ENCODE measurements around the gene UPB1. TPM values are rescaled to one million over a fixed set of nuclear protein-coding genes. Genes with fewer than 3 reads are reported as not detected.

UPB1 gene
- total RNA-seq, 1 donor from 2014 or later: 0.52 TPM

- peaks cover 14 to 22% (median 15%) of the 10 kb centered on the region in 3 donors for H3K36me3 ChIP-seq (ENCODE audit: control insufficient read depth in 3 of 3, insufficient read depth in 3 of 3, low read length in 3 of 3)
- peak overlapping the region; percentile 90 to 98 (median 94) for H3K4me3 ChIP-seq (ENCODE audit: low read length in 3 of 3)
- H3K9ac ChIP-seq (ENCODE audit: low read depth in 1 of 3, low read length in 3 of 3): peak overlapping the region; percentile 98 to 99 (median 99)
- H3K9me3 ChIP-seq (ENCODE audit: control insufficient read depth in 3 of 3, low read length in 3 of 3): no peaks in the 10 kb centered on the region
- H3K27me3 ChIP-seq (ENCODE audit: control insufficient read depth in 3 of 3, insufficient read depth in 3 of 3, low read length in 3 of 3): no peaks in the 10 kb centered on the region
- H3K27ac ChIP-seq (ENCODE audit: low read depth, low read length): peak overlapping the region; percentile 99
- H3K4me1 ChIP-seq (ENCODE audit: control insufficient read depth in 3 of 3, insufficient read depth in 3 of 3, low read length in 3 of 3): peaks cover 52 to 79% (median 63%) of the 10 kb centered on the region in 3 donors
These were observed 58.6 kb downstream of the UPB1 start for GRCh38 chr22:24553597-24554312.

DNA sequence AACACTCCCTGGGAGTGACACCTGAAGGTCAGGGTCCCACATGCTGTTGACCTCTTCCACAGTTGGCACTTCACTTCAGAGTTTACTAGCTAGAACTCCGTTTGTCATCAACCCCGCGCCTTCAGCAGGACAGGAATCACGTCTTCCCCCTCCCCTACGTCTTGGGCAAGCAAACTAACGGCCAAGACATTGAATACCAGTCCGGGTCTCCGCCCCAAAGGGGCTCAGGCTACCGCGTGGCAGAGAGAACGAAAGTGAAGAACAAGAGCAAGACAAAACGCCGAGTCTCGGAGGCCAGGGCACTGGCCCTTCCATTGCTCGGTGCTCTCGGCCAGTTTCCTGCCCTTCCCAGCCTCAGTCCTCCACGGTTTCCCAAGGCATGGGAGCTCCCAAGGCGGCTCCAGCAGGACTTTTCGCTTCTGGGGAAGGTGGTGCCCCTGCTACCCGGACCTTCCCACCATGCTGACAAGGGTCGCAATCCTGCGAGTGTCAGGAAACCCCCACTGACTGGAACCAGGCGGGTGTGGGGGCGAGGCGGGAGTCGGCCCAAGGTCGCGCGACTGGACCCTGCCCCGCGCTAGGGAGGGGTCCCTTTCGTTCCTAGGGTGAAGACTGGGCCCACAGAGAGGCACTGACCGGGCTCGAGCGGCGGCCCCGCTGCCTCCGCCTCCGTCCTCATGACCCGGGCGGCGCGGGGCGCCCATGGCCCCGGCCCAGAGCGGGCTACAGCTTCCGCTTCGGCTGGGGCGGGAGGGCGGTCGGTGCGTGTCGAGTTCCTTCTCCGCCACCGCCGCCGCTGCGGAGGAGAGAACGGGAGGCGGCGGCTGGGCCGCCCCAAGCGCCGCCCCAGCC is 59.4 kb downstream of the UPB1 start, which contains the start of gene GUCD1:
Gene GUCD1, minus strand, starts transcription at position 826 of the 852 bp plus-strand sequence. Its CDS starts 147 bp downstream, at position 679.
- Histone ChIP-seq H3K4me3 (ENCODE audit: low read length in 3 of 3) (peak within 1 kb of the TSS; percentile 98 to 99 (median 99)), H3K4me1 (ENCODE audit: control insufficient read depth in 3 of 3, insufficient read depth in 3 of 3, low read length in 3 of 3) (peaks cover 59 to 83% (median 68%) of the 10 kb centered on the region in 3 donors), H3K36me3 (ENCODE audit: control insufficient read depth in 3 of 3, insufficient read depth in 3 of 3, low read length in 3 of 3) (peaks cover 11 to 24% (median 12%) of the 10 kb centered on the region in 3 donors), H3K9me3 (ENCODE audit: control insufficient read depth in 3 of 3, low read length in 3 of 3) (no peaks in the 10 kb centered on the region), H3K9ac (ENCODE audit: low read depth in 1 of 3, low read length in 3 of 3) (peak within 1 kb of the TSS; percentile 98 to 99 (median 99)), H3K27ac (ENCODE audit: low read depth, low read length) (peak within 1 kb of the TSS; percentile 99), H3K27me3 (ENCODE audit: control insufficient read depth in 3 of 3, insufficient read depth in 3 of 3, low read length in 3 of 3) (no peaks in the 10 kb centered on the region)

- peaks cover 57 to 77% (median 63%) of the 10 kb centered on the region in 3 donors for H3K4me1 ChIP-seq (ENCODE audit: control insufficient read depth in 3 of 3, insufficient read depth in 3 of 3, low read length in 3 of 3)
- no peaks in the 10 kb centered on the region for H3K9me3 ChIP-seq (ENCODE audit: control insufficient read depth in 3 of 3, low read length in 3 of 3)
- peak within 1 kb of the TSS; percentile 99 for H3K27ac ChIP-seq (ENCODE audit: low read depth, low read length)
- peaks cover 7 to 26% (median 13%) of the 10 kb centered on the region in 3 donors for H3K36me3 ChIP-seq (ENCODE audit: control insufficient read depth in 3 of 3, insufficient read depth in 3 of 3, low read length in 3 of 3)
- peak within 1 kb of the TSS; percentile 98 to 99 (median 99) for H3K4me3 ChIP-seq (ENCODE audit: low read length in 3 of 3)
- H3K9ac ChIP-seq (ENCODE audit: low read depth in 1 of 3, low read length in 3 of 3): peak within 1 kb of the TSS; percentile 98 to 99 (median 99)
- no peaks in the 10 kb centered on the region for H3K27me3 ChIP-seq (ENCODE audit: control insufficient read depth in 3 of 3, insufficient read depth in 3 of 3, low read length in 3 of 3)
These were observed 60.3 kb downstream of the UPB1 start, which contains the start of gene SNRPD3 for GRCh38 chr22:24555165-24556039. Gene SNRPD3, plus strand, starts transcription at chr22:24555999. Its CDS starts 1,676 bp downstream, at chr22:24557675.

DNA sequence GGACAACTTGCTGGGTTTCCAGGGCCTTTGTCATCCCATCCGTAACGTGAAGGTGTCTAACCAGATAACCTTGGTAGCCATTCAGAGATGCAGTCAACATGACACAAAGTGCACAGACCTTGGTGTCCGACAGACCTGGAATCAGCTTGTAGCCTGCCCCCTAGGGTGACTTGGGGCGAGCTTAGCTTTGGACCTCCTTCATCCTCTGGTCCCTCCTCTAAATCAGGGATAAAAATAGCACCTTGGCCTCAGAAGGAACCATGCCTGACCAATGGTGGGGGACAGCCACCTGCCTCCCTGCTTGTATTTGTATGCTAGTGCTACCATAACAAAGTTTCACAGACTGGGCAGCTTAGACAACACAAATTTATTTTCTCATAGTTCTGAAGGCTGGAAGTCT is 64.3 kb downstream of the UPB1 start:
- Histone ChIP-seq H3K9me3 (ENCODE audit: control insufficient read depth in 3 of 3, low read length in 3 of 3) (no peaks in the 10 kb centered on the region), H3K27me3 (ENCODE audit: control insufficient read depth in 3 of 3, insufficient read depth in 3 of 3, low read length in 3 of 3) (no peaks in the 10 kb centered on the region), H3K36me3 (ENCODE audit: control insufficient read depth in 3 of 3, insufficient read depth in 3 of 3, low read length in 3 of 3) (peaks cover 7 to 35% (median 20%) of the 10 kb centered on the region in 3 donors), H3K4me3 (ENCODE audit: low read length in 3 of 3) (peak overlapping the region in 1 of 3 donors; percentile 4), H3K9ac (ENCODE audit: low read depth in 1 of 3, low read length in 3 of 3) (peak overlapping the region in 1 of 3 donors; percentile 24), H3K4me1 (ENCODE audit: control insufficient read depth in 3 of 3, insufficient read depth in 3 of 3, low read length in 3 of 3) (peaks cover 45 to 64% (median 50%) of the 10 kb centered on the region in 3 donors), H3K27ac (ENCODE audit: low read depth, low read length) (peak overlapping the region; percentile 36)

- H3K36me3 ChIP-seq (ENCODE audit: control insufficient read depth in 3 of 3, insufficient read depth in 3 of 3, low read length in 3 of 3): peaks cover 9 to 32% (median 11%) of the 10 kb centered on the region in 3 donors
These were observed 68.1 kb downstream of the UPB1 start for GRCh38 chr22:24563246-24563645.

GRCh38 chr22:24564376-24565058 is 69.4 kb downstream of the UPB1 start:
- Histone ChIP-seq H3K4me3 (ENCODE audit: low read length in 3 of 3) (peak overlapping the region in 2 of 3 donors; percentile 3 to 45), H3K9me3 (ENCODE audit: control insufficient read depth in 3 of 3, low read length in 3 of 3) (no peaks in the 10 kb centered on the region), H3K27me3 (ENCODE audit: control insufficient read depth in 3 of 3, insufficient read depth in 3 of 3, low read length in 3 of 3) (no peaks in the 10 kb centered on the region), H3K27ac (ENCODE audit: low read depth, low read length) (peak overlapping the region; percentile 91), H3K36me3 (ENCODE audit: control insufficient read depth in 3 of 3, insufficient read depth in 3 of 3, low read length in 3 of 3) (peaks cover 10 to 28% (median 16%) of the 10 kb centered on the region in 3 donors), H3K9ac (ENCODE audit: low read depth in 1 of 3, low read length in 3 of 3) (peak overlapping the region; percentile 67 to 70 (median 70)), H3K4me1 (ENCODE audit: control insufficient read depth in 3 of 3, insufficient read depth in 3 of 3, low read length in 3 of 3) (peaks cover 45 to 61% (median 56%) of the 10 kb centered on the region in 3 donors)

More at GRCh38 chr22:24563246-24563645, 68.1 kb downstream of the UPB1 start:
- Histone ChIP-seq H3K4me1 (ENCODE audit: control insufficient read depth in 3 of 3, insufficient read depth in 3 of 3, low read length in 3 of 3) (peaks cover 53 to 73% (median 65%) of the 10 kb centered on the region in 3 donors), H3K4me3 (ENCODE audit: low read length in 3 of 3) (no peak overlapping the region), H3K9me3 (ENCODE audit: control insufficient read depth in 3 of 3, low read length in 3 of 3) (no peaks in the 10 kb centered on the region), H3K27me3 (ENCODE audit: control insufficient read depth in 3 of 3, insufficient read depth in 3 of 3, low read length in 3 of 3) (no peaks in the 10 kb centered on the region), H3K9ac (ENCODE audit: low read depth in 1 of 3, low read length in 3 of 3) (peak overlapping the region in 2 of 3 donors; percentile 28 to 54), H3K27ac (ENCODE audit: low read depth, low read length) (peak overlapping the region; percentile 91)

- Histone ChIP-seq H3K27me3 (ENCODE audit: control insufficient read depth in 3 of 3, insufficient read depth in 3 of 3, low read length in 3 of 3) (no peaks in the 10 kb centered on the region), H3K4me1 (ENCODE audit: control insufficient read depth in 3 of 3, insufficient read depth in 3 of 3, low read length in 3 of 3) (peaks cover 41 to 58% (median 53%) of the 10 kb centered on the region in 3 donors), H3K36me3 (ENCODE audit: control insufficient read depth in 3 of 3, insufficient read depth in 3 of 3, low read length in 3 of 3) (peaks cover 15 to 31% (median 20%) of the 10 kb centered on the region in 3 donors), H3K4me3 (ENCODE audit: low read length in 3 of 3) (no peak overlapping the region), H3K9ac (ENCODE audit: low read depth in 1 of 3, low read length in 3 of 3) (peak overlapping the region in 1 of 3 donors; percentile 54), H3K27ac (ENCODE audit: low read depth, low read length) (no peak overlapping the region), H3K9me3 (ENCODE audit: control insufficient read depth in 3 of 3, low read length in 3 of 3) (no peaks in the 10 kb centered on the region)
These were observed 69.9 kb downstream of the UPB1 start for GRCh38 chr22:24565077-24565476.

GRCh38 chr22:24566899-24567511 is 71.9 kb downstream of the UPB1 start:
- Histone ChIP-seq H3K27ac (ENCODE audit: low read depth, low read length) (no peak overlapping the region), H3K4me1 (ENCODE audit: control insufficient read depth in 3 of 3, insufficient read depth in 3 of 3, low read length in 3 of 3) (peaks cover 36 to 47% (median 47%) of the 10 kb centered on the region in 3 donors), H3K4me3 (ENCODE audit: low read length in 3 of 3) (no peak overlapping the region), H3K27me3 (ENCODE audit: control insufficient read depth in 3 of 3, insufficient read depth in 3 of 3, low read length in 3 of 3) (no peaks in the 10 kb centered on the region), H3K9ac (ENCODE audit: low read depth in 1 of 3, low read length in 3 of 3) (no peak overlapping the region), H3K36me3 (ENCODE audit: control insufficient read depth in 3 of 3, insufficient read depth in 3 of 3, low read length in 3 of 3) (peaks cover 23 to 34% (median 25%) of the 10 kb centered on the region in 3 donors), H3K9me3 (ENCODE audit: control insufficient read depth in 3 of 3, low read length in 3 of 3) (no peaks in the 10 kb centered on the region)

Measured in skeletal muscle tissue (tissue), 4 donors.